Stomach (tissue), 9 donors: ENCODE measurements around the gene PIM1. TPM values are rescaled to one million over a fixed set of nuclear protein-coding genes. Genes with fewer than 3 reads are reported as not detected.
"Not testable (repeated sequence)": the region's sequence is repeated elsewhere in the genome, so short reads cannot be mapped to it uniquely, and the experiment has no call there.

Source experiments
- DNase-seq, 2 donors: peaks; one replicate each; pipeline versions ENCODE4 v3.0.0 to v3.0.0-alpha.2; 2013 to 2019
- H3K27ac ChIP-seq, 5 donors: fragments of 200-600 bp in 4 of 5; sonication (generic) in 4 of 5; one replicate each; pipeline ENCODE4 v1.5.1; 2013 to 2019; ENCODE audit warnings: mild to moderate bottlenecking in 1 of 5, moderate library complexity in 1 of 5
- H3K27me3 ChIP-seq, 3 donors: fragments of 200-600 bp; sonication (generic); one replicate each; pipeline ENCODE4 v1.5.1; 2017 to 2019; ENCODE audit warnings: mixed run types in 1 of 3
- H3K36me3 ChIP-seq, 4 donors: fragments of 200-600 bp; sonication (generic); 1 replicate in 3 of 4; 2 replicates in 1 of 4; pipeline ENCODE4 v1.5.1; 2016 to 2019
- H3K4me1 ChIP-seq, 4 donors: fragments of 200-600 bp; sonication (generic); one replicate each; pipeline ENCODE4 v1.5.1; 2016 to 2019
- H3K4me3 ChIP-seq, 4 donors: fragments of 200-600 bp; sonication (generic) in 3 of 4; one replicate each; pipeline ENCODE4 v1.5.1; 2016 to 2019; ENCODE audit warnings: mild to moderate bottlenecking in 1 of 4
- H3K9me3 ChIP-seq, 4 donors: fragments of 200-600 bp; sonication (generic); one replicate each; pipeline ENCODE4 v1.5.1; 2016 to 2019
- CTCF ChIP-seq, 7 experiments: fragments of 450-650 bp in 4 of 7; fragments of 200-600 bp in 3 of 7; sonication (generic) in 3 of 7; IDR thresholded peaks; one replicate each; pipeline ENCODE4 v1.5.1; 2016 to 2019; ENCODE audit warnings: antibody characterized with exemption in 7 of 7, control low read depth in 2 of 7, mild to moderate bottlenecking in 1 of 7
- EP300 ChIP-seq: sonication (generic); formaldehyde crosslinking; IDR thresholded peaks from one replicate; pipeline ENCODE4 v1.6.1; 2017; ENCODE audit warnings: antibody characterized with exemption
- POLR2A ChIP-seq, 4 donors: fragments of 450-650 bp; IDR thresholded peaks; one replicate each; pipeline ENCODE4 v1.6.1; 2016; ENCODE audit warnings: antibody characterized with exemption in 4 of 4, control low read depth in 2 of 4, mild to moderate bottlenecking in 1 of 4, moderate library complexity in 1 of 4
- POLR2AphosphoS5 ChIP-seq, 3 donors: sonication (generic); formaldehyde crosslinking; IDR thresholded peaks; one replicate each; pipeline ENCODE4 v1.6.1; 2016; ENCODE audit warnings: antibody characterized with exemption in 3 of 3
- WGBS, 5 donors: extraction: QIAGEN DNeasy Blood & Tissue Kit in 3 of 5; methylation state at CpG; one replicate each; pipeline versions ENCODE4 v1.1.5 to v1.1.7; 2013 to 2018; 5-methylcytosine and 5-hydroxymethylcytosine counted together
- intact Hi-C: fragments of 100-400 bp; cut with DNase I; formaldehyde crosslinking; loops from one replicate; pipeline ENCODE4 v1.15.1; 2023; ENCODE audit warnings: low total_unique reads
- polyA plus RNA-seq, 3 donors: library from polyadenylated mRNA; stranded (reverse); fragments of 200-250 nt; gene quantifications; one replicate each; pipeline ENCODE4 v1.2.3, GENCODE V29; 2013
- total RNA-seq, 5 donors: library from RNA; depleted of rRNA; stranded (reverse); fragments of >200 nt; gene quantifications; one replicate each; pipeline versions ENCODE4 v1.1.0 to v1.2.3, GENCODE V29; 2014 to 2016
- donor health status: healthy with polysubstance abuse.
- donor health status: Bipolar disorder and iron deficiency.
- donor health status: healthy.

Gene PIM1
- total and polyA plus RNA-seq, 8 donors = 9.8 to 59.1 (median 22.6) TPM

GRCh38 chr6:37187321-37188022 lies 17.5 kb downstream of the PIM1 start:
- TF ChIP-seq POLR2AphosphoS5 (IDR thresholded peaks at IDR 0.05) (no peak), CTCF (IDR thresholded peaks at IDR 0.05) (no peak), POLR2A (IDR thresholded peaks at IDR 0.05) (no peak), EP300 (no peak)
- intact Hi-C loops = no loop called here
- Histone ChIP-seq H3K9me3 (no peaks in the 10 kb centered on the region), H3K4me1 (peaks cover 0 to 23% (median 0%) of the 10 kb centered on the region in 4 donors), H3K27me3 (no peaks in the 10 kb centered on the region), H3K36me3 (no peaks in the 10 kb centered on the region), H3K27ac (peak overlapping the region in 2 of 5 donors; percentile 24 to 33), H3K4me3 (no peak overlapping the region)
- no peak for DNase-seq
- WGBS, 5 donors = 60 to 84% (median 76%) methylated on average over 7 of the region's 7 CpGs

GRCh38 chr6:37188962-37189510 lies 19.1 kb downstream of the PIM1 start:
- Histone ChIP-seq H3K36me3 (no peaks in the 10 kb centered on the region), H3K27ac (peak overlapping the region in 1 of 5 donors; percentile 42), H3K4me1 (peaks cover 0 to 11% (median 0%) of the 10 kb centered on the region in 4 donors), H3K27me3 (no peaks in the 10 kb centered on the region), H3K4me3 (no peak overlapping the region), H3K9me3 (no peaks in the 10 kb centered on the region)
- 54 to 78% (median 70%) methylated on average over 2 of the region's 2 CpGs for WGBS, 5 donors
- DNase-seq = no peak
- no peak for TF ChIP-seq CTCF (IDR thresholded peaks at IDR 0.05)
- no peak for TF ChIP-seq EP300
- no peak for TF ChIP-seq POLR2A (IDR thresholded peaks at IDR 0.05)
- no peak for TF ChIP-seq POLR2AphosphoS5 (IDR thresholded peaks at IDR 0.05)
- intact Hi-C loops = no loop called here

- intact Hi-C loops = no loop called here
- Histone ChIP-seq H3K9me3 (no peaks in the 10 kb centered on the region), H3K27me3 (no peaks in the 10 kb centered on the region), H3K36me3 (no peaks in the 10 kb centered on the region), H3K4me1 (peaks cover 0 to 9% (median 0%) of the 10 kb centered on the region in 4 donors), H3K4me3 (no peak overlapping the region), H3K27ac (peak overlapping the region in 1 of 5 donors; percentile 42)
- DNase-seq = no peak
- TF ChIP-seq POLR2AphosphoS5 (IDR thresholded peaks at IDR 0.05) (no peak), EP300 (no peak), CTCF (IDR thresholded peaks at IDR 0.05) (no peak), POLR2A (IDR thresholded peaks at IDR 0.05) (no peak)
- 82 to 89% (median 83%) methylated on average over 1 of the region's 1 CpG for WGBS, 5 donors
Measured at GRCh38 chr6:37190159-37190535, 20.2 kb downstream of the PIM1 start.

- TF ChIP-seq EP300 (no peak), POLR2AphosphoS5 (IDR thresholded peaks at IDR 0.05) (no peak), POLR2A (IDR thresholded peaks at IDR 0.05) (no peak), CTCF (IDR thresholded peaks at IDR 0.05) (no peak)
- DNase-seq = no peak
- no peak overlapping the region for H3K4me3 ChIP-seq
- H3K9me3 ChIP-seq = no peaks in the 10 kb centered on the region
- 84 to 92% (median 86%) methylated on average over 3 of the region's 3 CpGs for WGBS, 5 donors
- no peak overlapping the region for H3K27ac ChIP-seq
- no peaks in the 10 kb centered on the region for H3K36me3 ChIP-seq
- H3K4me1 ChIP-seq = no peaks in the 10 kb centered on the region
- no peaks in the 10 kb centered on the region for H3K27me3 ChIP-seq
- intact Hi-C loops = no loop called here
Measured at GRCh38 chr6:37192666-37193065, 22.7 kb downstream of the PIM1 start.

- DNase-seq, H3K27me3 ChIP-seq, H3K4me3 ChIP-seq, H3K4me1 ChIP-seq, intact Hi-C loops, H3K27ac ChIP-seq, H3K9me3 ChIP-seq, H3K36me3 ChIP-seq: not testable (repeated sequence)
- 88 to 100% methylated on average over 1 of the region's 1 CpG; no CpG with 5 or more reads in 3 of the 5 donors for WGBS, 5 donors
Measured at GRCh38 chr6:37194886-37195285, 24.9 kb downstream of the PIM1 start.

- H3K4me1 ChIP-seq, intact Hi-C loops, H3K27ac ChIP-seq, DNase-seq, H3K36me3 ChIP-seq, H3K9me3 ChIP-seq, H3K27me3 ChIP-seq, H3K4me3 ChIP-seq: not testable (repeated sequence)
- WGBS, 5 donors = 70 to 95% (median 90%) methylated on average over 4 of the region's 4 CpGs
Measured at GRCh38 chr6:37196451-37196850, 26.5 kb downstream of the PIM1 start.
